LNCAP (cell line): ENCODE data around the gene DYNLT5.

Experiments
- TF ChIP-seq, protein P1 (sequence below): fragments of 450-650 bp; IDR thresholded peaks from 2 replicates; pipeline ENCODE4 v1.5.1; 2017; ENCODE audit warnings: mild to moderate bottlenecking

Gene DYNLT5

DNA sequence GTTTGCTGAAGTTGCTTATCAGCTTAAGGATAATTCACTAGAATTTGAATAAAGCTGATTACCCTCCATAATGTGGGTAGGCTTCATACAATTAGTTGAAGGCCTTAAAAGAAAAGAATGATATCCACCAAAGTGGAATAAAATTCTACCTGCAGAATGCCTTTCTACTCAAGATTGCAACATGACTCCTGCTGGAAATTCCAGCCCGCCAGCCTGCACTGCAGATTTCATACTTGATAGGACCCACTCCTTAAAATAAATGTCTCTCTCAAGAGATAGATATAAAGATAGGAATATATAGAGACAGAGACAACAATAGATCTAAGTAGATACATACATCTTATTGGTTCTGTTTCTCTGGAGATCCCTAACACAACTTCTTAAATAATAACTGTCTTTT is 72.5 kb downstream of the DYNLT5 start:
- TF ChIP-seq, protein P1, sequence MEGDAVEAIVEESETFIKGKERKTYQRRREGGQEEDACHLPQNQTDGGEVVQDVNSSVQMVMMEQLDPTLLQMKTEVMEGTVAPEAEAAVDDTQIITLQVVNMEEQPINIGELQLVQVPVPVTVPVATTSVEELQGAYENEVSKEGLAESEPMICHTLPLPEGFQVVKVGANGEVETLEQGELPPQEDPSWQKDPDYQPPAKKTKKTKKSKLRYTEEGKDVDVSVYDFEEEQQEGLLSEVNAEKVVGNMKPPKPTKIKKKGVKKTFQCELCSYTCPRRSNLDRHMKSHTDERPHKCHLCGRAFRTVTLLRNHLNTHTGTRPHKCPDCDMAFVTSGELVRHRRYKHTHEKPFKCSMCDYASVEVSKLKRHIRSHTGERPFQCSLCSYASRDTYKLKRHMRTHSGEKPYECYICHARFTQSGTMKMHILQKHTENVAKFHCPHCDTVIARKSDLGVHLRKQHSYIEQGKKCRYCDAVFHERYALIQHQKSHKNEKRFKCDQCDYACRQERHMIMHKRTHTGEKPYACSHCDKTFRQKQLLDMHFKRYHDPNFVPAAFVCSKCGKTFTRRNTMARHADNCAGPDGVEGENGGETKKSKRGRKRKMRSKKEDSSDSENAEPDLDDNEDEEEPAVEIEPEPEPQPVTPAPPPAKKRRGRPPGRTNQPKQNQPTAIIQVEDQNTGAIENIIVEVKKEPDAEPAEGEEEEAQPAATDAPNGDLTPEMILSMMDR: no peak
